Activated T-cell treated with anti-CD3 and anti-CD28 coated beads for 4 hours (primary cell): ENCODE results near the gene MTHFR.

ENCODE experiments used
- DNase-seq: peaks from one replicate; pipeline ENCODE4 v3.0.0-alpha.2; 2020

Gene MTHFR

DNA sequence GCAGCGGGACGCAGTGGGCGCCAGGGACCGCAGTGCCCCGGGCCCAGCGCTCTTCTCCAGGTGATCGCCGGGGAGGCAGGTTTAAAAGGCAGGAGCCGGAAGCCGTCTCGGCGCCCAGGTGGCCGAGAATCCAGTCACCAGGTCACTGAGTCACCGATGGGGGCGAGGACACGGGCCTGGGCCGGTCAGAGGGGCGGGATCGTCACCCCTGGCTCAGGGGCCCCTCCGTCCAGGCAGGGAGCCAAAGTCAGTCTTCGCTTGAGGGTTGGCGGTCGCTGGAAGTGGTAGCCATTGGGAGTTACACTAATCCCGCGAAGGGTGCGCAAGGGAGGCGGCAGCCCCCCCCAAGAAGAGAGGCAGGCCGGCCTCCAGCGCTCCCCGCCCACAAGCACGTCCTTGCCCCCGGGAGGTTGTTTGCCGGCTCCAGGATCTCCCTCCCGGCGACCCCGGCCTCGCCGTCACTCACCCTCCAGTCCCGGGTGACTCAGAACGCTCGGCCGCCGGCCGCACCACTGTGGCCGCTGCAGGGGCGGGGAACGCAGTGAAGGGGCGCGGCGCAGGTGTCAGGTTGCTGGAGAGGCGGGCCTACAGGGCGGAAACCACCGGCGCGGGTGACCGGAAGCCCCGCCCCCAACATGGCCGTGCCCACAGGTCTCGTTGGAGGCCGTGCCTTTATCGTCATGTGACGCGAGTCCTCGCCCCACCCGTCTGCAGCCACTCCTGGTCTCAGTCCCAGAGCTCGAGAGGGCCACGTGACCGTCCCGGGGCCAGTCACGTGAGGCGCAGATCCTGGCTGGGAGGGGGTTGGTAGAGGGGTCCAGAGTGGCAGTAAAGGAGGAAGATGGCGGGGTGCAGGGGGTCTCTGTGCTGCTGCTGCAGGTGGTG is at the start of gene MTHFR, which contains the start of gene CLCN6:
TSS of gene MTHFR (minus strand) at position 543 of the 885 bp plus-strand sequence. CDS start 2,848 bp downstream, outside the sequence.
TSS of gene CLCN6 (plus strand) at position 770 of the 885 bp plus-strand sequence. CDS start at position 842, 72 bp downstream.
- peak; percentile 93 for DNase-seq

- DNase-seq: no peak
These were observed 49.7 kb upstream of the MTHFR start for GRCh38 chr1:11855430-11855829.

- DNase-seq: no peak
These were observed 48.8 kb upstream of the MTHFR start for GRCh38 chr1:11854519-11854918.

- no peak for DNase-seq
These were observed 45.4 kb upstream of the MTHFR start for GRCh38 chr1:11851180-11851579.

GRCh38 chr1:11850156-11850555 is 44.4 kb upstream of the MTHFR start:
- DNase-seq: no peak

GRCh38 chr1:11848373-11848700 is 42.6 kb upstream of the MTHFR start:
- DNase-seq: no peak

GRCh38 chr1:11847667-11848372 is 42.1 kb upstream of the MTHFR start, which contains the start of gene NPPA:
NPPA (minus strand) TSS chr1:11847783; CDS start chr1:11847684, 99 bp downstream.
- DNase-seq: no peak

DNA sequence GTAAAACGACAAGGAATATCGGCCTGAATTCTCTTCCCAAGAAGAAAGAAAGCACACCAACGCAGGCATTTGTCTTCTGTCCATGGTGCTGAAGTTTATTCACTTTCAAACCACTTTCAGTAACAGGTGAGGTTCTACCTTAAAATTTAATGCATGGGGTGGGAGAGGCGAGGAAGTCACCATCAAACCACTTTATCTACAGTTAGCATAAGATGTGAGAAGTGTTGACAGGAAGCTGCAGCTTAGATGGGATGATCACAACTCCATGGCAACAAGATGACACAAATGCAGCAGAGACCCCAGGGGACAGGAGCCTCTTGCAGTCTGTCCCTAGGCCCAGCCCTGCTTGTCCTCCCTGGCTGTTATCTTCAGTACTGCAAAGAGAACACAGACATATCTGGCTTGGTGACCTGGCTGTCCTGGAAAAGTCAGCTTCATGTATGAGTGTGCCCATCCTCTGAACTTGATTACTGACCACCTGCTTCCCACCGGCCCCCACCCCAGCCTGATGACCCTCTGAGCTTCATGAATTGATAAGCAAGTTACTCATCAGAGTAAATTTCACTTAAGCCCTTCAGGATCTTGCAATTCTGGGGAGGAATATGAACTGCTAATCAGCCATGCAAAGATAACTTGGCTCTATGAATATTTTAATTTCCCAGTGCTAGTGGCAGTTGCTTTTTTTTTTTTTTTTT is 40.0 kb upstream of the MTHFR start:
- DNase-seq: no peak

- no peak for DNase-seq
These were observed 36.6 kb upstream of the MTHFR start for GRCh38 chr1:11842154-11843041.

GRCh38 chr1:11841245-11842153 is 35.7 kb upstream of the MTHFR start:
- no peak for DNase-seq

GRCh38 chr1:11839727-11840705 is 34.3 kb upstream of the MTHFR start:
- no peak for DNase-seq

DNA sequence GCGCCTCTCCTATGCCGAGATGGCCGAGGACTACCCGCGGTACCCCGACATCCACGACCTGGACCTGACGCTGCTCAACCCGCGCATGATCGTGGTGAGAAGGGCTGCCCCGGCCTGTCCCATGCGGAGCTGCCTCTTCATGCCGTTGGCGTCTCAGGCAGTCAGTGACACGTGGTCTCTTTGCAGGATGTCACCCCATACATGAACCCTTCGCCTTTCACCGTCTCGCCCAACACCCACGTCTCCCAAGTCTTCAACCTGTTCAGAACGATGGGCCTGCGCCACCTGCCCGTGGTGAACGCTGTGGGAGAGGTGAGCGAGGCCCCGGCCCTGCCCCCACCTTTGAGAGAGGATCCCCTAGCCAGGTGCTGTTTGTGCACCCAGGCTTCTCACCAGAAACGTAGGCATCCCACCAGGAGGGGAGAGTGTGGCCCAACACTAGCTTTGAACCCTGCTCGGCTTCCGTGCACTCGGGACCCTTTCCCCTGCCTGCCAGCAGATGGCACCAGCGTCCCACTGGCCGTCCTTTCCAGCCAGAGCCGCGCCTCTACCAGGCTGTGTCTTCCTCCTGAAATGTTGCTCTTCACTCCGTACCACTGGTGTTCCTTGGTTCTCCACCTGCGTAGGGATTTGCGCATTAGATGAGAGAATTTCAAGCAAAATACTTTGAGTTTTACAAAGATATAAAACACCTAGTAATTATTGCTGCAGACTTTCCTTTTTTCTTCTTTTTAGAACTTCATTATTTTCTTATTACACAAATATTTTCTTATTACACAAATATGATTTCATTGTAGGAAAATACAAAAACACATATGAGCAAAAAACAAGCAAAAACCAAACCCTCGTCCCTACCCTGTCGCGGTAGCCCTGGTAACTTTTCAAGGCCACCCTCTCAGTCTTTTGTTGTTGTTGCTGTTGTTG is 32.8 kb upstream of the MTHFR start:
- peak; percentile 73 for DNase-seq

GRCh38 chr1:11837767-11838348 is 32.1 kb upstream of the MTHFR start:
- no peak for DNase-seq

- no peak for DNase-seq
These were observed 31.4 kb upstream of the MTHFR start for GRCh38 chr1:11836955-11837766.

- DNase-seq: no peak
These were observed 29.9 kb upstream of the MTHFR start for GRCh38 chr1:11835441-11836225.

GRCh38 chr1:11833900-11834299 is 28.1 kb upstream of the MTHFR start:
- no peak for DNase-seq

DNA sequence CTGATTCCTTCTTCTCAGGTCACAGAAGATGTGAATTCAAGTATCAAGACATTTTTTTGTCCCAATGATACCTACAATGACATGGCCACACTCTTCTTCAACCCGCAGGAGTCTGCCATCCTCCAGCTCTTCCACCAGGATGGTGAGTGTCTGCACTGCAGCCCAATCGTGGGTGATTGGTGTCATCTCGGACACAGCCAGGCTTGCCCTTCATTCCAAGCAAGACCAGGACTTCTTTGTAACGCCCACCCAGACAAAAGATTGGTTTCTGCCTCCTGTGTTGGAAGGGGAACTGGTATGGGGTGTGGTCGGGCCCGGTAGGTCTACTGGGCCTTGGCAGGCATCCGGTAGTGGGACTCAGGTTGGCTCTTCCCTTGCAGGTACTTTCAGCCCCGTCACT is 27.7 kb upstream of the MTHFR start:
- no peak for DNase-seq
